ENCODE measurements around the gene CNKSR2.

The CNKSR2 gene

GRCh38 chrX:21620234-21620633 lies 246.0 kb downstream of the CNKSR2 start:
- no peak for DNase-seq

- DNase-seq: no peak
These were observed 249.7 kb downstream of the CNKSR2 start for GRCh38 chrX:21623778-21624501.

GRCh38 chrX:21632027-21632426 lies 257.8 kb downstream of the CNKSR2 start:
- DNase-seq: no peak

DNA sequence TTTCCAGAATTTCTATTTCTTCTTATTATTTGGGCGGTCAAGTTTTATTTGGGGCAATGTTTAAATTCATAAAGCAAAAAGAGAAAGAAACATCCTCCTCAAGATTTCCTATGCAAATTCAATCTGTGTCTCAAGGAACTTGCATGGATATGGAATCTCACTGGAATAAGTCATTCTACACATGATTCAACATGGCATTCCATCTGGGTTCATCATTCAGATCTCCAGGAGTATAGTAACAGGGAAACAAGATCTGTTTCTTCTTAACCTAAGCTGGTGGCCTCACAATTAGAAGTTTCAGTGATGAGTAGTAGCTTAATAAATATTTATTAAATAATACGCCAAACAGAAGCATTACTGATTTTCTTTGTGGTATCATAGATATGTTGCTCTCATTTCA lies 264.1 kb downstream of the CNKSR2 start:
- peak; percentile 64 for DNase-seq

DNA sequence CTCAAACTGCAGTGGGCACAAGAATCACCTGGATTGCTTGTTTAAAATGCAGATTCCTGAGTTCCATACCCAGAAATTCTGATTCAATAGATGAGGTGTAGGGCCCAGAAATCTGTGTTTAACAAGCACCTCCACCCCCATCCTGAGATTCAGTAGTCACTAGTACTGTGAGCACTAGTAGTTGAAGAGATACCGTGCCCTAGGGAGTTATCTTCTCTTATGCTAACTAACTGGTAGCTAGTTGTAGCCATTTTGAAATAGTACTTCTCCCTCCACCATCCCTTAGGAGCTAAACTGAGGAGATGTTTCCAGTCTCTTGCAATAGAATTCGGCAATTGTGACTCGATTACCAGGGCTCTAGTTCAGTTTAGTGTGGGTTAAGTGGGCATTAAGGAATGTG lies 265.6 kb downstream of the CNKSR2 start:
- DNase-seq: no peak

DNA sequence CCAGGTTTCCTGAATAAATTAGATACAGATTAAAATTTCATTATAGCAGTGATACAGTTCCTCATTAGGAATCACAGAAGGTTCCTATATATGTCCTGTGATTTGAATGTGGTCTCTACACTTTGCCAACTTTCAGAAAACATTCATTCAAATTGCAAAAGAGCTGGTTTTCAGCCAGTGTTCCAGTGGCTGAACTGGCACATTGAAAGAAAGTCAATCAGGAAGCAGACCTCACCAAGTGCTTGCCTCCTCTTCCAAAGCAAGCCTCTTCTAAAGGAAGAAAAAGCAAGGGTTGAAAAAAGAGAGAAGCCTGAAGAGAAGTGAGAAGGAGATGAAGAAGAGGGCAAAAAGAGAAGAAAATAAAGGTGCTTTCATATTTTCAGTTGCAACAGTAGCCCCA lies 271.2 kb downstream of the CNKSR2 start:
- DNase-seq: no peak

DNA sequence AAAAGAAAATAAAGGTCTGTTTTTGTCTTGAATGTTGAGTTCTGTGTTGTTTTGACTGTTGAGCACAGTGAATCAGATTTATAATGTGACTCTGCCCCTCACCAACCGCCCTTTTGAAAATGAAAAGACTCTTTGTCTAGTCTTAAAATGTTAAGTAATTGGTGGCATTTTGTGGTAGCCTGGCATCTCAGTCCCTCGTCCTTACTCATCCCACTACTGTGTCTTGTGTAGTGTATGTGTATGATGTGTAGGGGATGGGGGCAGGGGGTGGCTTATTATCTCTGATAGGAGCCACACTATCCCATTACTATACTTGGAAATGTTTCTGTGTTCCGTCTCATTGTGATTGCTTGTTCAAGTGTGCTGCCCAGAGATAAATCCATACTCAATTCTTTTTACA lies 271.7 kb downstream of the CNKSR2 start:
- DNase-seq: no peak

DNA sequence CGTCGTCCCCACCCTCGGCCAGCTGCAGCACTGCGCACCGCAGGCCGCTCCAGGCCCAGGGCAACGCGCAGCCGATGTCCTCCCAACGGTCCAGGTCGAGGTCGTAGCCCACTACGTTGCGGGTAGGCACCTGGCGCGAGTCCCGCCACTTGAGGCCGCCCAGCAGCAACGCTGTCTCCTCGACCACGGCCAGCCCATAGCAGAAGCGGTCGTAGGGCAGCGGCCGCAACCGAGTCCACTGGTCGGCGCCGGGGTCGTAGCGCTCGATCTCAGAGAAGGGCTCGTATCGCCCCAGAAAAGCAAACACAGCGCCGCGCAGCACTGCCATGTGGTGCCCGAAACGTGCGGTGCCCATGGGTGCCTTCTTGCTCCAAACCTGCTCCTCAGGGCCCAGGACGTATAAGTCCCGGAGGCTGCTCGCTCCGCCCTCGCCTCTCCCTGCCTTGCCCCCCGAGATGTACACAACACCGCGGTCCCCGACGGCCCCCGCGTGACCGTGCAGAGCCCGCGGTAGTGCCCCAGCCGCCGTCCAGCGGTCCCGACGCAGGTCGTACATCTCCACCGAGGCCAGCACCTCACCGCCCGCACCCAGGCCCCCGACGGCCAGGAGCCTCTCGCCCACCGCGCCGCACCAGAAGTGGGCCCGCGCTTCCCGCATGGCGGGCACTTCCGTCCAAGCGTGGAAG lies 281.8 kb downstream of the CNKSR2 start:
- DNase-seq: no peak

DNA sequence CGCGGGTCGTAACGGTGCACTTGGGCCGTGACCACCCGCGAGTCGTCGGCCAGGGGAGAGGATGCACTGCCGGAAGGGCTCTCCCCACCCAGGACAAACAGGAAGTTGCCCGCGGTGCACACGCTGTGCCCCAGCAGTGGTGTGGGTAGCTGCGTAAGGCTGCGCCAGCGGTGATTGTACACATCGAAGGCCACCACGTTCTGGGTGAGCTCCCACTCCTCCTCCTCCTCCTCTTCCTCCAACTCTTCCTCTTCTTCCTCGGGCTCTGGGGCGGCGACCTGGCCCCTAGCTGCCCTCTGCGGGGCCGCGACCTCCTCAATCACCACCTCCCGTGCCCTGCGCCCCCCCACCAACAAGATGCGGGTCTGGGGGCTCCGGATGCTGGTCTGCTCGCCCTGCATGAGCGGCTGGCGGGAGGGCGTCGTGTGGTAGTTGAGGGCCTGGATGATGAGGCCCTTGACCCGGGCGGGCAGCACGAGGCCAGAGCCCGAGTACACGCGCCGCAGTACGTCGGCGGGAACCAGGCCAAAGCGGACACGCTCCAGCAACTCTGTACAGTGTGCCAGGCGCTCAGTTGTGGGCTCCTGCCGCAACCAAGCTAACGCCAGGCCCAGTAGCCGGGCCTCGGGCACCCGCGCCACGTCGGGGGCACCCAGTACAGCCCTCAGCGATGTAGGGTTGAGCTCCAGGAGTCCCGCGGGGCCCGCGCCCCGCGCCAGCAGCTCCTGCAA lies 282.5 kb downstream of the CNKSR2 start:
- DNase-seq: no peak

DNA sequence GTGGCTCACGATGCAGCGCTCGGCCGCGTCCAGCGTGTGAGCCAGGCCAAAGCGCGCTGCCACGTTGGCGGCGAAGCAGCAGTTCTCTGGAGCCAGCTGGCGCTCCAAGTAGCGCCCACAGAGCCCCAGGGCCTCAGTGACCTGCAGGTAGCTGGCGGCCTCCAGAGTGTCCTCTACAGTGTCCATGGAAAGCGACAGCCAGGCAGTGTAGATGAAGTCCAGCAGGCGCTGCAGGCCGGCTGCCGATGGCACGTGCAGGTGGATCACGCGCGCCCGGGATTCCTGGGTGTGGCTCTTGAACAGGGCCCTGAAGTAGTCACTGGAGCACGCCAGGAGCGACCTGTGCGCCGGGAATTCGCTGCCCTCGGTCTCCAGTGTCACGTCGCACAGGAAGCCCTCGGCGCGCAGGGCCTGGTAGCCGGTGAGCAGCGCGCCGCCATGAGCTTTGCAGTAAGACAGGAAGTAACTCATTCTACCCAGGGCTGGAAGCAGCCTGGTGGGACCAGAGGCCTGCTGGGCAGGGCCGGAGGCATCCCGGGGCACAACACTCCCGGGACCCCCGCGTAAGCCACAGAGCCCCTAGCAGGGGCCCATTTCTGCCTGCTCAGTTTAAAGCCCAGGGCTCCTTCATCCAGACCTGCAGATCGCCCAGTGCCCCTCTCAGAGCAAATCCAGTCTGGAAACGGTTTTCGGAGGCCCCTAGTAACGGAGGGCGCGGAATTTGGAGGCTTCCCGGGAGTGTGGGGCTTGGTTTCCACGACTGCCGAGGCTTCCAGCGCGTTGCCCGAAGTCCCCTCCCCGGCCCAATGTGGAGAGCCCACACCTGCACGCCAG lies 283.3 kb downstream of the CNKSR2 start:
- no peak for DNase-seq

GRCh38 chrX:21658152-21658737 lies 284.0 kb downstream of the CNKSR2 start, which contains the start of gene KLHL34:
KLHL34 (minus strand) TSS chrX:21658330; CDS start chrX:21657788, 542 bp downstream.
- DNase-seq: no peak

- no peak for DNase-seq
These were observed 284.5 kb downstream of the CNKSR2 start for GRCh38 chrX:21658746-21659145.

DNA sequence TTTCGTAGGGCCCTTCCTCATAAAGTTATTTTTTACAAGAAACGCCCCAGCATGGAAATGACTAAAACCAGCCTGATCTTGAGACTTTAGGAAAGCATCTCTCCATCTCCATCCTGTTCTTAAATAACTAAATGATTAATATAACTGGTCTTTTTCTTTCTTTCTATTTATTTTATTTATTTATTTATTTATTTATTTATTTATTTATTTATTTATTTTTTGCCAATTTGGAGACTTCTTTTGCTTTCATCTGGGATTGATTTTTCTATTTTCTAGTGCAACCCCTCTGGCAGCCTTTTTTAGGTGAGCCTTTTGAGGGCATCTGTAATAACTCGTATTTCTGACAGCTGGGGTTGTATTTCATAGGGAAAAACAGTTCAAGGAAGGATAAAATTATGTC lies 285.1 kb downstream of the CNKSR2 start:
- no peak for DNase-seq

- DNase-seq: no peak
These were observed 285.9 kb downstream of the CNKSR2 start for GRCh38 chrX:21660156-21660555.

DNA sequence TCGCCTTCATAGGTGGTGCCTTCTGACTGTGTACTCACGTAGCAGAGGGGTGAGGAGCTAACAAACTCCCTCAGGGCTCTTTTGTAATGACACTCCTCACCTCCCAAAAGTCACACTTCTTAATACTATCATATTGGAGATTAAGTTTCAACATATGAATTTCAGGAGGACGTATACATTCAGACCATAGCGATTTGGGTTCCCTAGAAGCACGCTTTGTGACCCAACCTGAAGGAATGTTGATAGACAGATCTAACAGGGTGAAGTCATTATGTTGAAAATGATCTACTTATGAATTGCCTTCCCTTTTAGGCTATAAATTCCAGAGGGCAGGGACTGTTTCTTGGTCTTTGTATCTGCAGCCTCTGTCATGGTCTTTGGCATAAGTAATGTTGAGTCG lies 287.1 kb downstream of the CNKSR2 start:
- DNase-seq: no peak

DNA sequence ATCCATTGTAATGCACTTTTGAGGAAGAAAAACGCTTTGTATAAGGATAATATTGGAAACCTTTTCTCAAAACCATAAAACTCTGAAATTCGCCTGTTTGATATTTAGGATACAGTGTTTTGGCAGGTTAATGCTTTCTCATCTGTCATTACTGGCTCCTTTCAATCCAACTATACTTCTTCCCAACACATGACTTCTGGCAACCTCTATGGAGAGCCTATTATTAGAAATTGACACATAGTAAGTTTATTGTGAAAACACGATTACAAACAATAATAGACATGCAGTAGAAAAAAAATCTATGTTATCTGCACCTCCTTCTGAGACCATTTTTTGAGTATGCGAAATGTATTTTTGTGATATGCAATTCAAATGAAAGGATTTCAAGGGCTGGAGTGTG lies 288.5 kb downstream of the CNKSR2 start:
- DNase-seq: no peak

DNA sequence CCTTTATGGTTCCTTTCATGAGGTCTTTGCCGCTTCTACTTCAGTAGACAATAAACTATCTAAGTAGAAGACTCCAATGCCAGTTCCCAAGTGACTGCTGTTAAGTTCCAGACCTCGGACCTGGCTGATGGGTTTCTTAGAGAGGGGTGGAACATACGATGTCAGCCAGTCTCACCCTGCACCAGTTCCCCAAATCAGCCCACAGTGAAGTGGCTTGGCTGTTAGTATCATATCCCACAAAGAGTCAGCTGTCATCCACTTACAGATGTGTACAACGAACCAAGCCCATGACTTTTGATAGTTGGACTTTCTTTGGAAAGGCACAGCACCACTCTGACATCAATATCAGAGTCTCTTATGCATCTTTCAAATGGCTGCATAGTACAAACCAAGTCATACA lies 292.0 kb downstream of the CNKSR2 start:
- no peak for DNase-seq

DNA sequence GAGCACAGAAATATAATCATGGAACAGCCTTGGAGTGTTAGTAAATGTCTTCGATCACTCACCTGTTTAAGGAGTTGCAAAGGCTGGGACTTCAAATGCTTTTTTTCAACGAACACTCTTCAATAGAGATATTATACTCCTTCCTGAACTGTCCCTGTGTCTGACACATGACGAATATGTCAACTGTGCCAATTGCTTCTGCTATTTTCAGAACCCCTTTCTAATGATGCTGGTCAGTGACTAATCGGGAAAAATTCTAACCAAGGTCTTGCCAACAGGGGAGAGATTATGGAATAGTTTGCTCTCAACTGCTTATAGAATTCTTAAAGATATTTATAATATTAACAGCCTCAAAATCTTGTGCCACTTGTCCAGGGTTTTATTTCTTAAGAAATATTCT lies 292.5 kb downstream of the CNKSR2 start:
- peak; percentile 21 for DNase-seq

DNA sequence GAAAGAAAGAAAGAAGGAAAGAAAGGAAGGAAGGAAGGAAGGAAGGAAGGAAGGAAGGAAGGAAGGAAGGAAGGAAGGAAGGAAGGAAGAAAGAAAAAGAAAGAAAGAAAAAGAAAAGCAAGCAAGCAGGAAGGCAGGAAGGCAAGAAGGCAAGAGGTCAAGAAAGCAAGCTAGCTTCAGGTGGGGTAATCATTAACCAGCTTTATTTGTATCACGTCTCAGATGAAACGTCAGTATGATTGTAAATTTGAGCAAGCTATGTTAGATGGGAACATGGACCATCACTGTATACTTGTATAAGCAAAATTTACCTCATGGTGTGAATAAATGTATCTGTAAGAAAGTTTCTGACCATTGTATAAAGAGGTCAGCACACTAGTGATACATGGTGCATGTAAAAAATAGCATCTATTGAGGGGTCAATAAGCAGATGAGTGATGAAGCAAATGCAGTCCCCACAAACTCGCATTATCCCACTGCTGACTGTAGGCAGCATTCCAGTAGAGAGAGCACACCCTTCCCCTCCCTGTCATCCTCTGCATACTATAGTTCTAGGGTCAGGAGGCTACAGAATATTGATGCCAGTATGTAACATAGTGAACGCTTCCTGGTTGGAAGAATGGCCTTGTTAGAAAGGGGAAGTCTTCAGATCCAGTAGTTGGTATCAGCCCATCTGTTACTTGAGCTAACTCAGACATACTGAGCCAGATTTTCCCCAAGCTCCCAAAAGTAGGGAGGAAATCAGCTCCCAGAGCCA lies 300.4 kb downstream of the CNKSR2 start:
- no peak for DNase-seq

GRCh38 chrX:21675931-21676330 lies 301.7 kb downstream of the CNKSR2 start:
- DNase-seq: no peak

DNA sequence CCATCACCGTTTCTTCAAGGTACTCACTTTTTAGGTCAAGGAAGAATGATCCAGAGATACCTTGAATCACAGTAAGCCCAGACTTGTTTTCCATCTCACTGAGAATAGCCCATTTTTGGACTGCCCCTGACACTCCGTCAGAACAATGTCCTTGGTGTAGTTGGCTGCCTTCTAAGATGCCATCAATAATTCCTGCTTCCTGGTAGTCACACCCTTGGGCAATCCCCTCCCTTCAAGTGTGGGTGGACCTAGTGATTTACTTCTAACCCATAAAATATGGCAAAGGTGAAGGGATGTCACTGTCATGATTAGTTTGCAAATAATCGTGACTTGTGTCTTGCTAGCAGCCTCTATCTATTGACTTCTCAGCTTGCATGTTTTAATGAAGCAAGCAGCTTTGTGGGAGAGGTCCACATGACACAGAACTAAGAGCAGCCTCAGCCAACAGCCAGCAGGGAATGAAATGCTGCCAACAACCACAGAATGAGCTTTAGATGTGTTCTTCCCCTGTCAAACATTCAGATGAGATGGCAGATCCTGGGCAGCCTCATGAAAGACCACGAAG lies 303.9 kb downstream of the CNKSR2 start:
- DNase-seq: no peak

- peak; percentile 70 for DNase-seq
These were observed 309.7 kb downstream of the CNKSR2 start for GRCh38 chrX:21683941-21684340.

All from HCEC 1CT (cell line).